ENCODE results near the gene GRAMD1B.

GRAMD1B gene

GRCh38 chr11:123573286-123573685 lies 143.2 kb downstream of the GRAMD1B start:
- no peak for DNase-seq

- DNase-seq: no peak
These were observed 145.4 kb downstream of the GRAMD1B start for GRCh38 chr11:123575441-123575840.

GRCh38 chr11:123576082-123576481 lies 146.0 kb downstream of the GRAMD1B start:
- DNase-seq: no peak

GRCh38 chr11:123576501-123576900 lies 146.4 kb downstream of the GRAMD1B start:
- DNase-seq: no peak

GRCh38 chr11:123577081-123577598 lies 147.1 kb downstream of the GRAMD1B start:
- peak; percentile 48 for DNase-seq

- no peak for DNase-seq
These were observed 148.9 kb downstream of the GRAMD1B start for GRCh38 chr11:123578778-123579481.

- no peak for DNase-seq
These were observed 149.4 kb downstream of the GRAMD1B start for GRCh38 chr11:123579482-123579812.

- no peak for DNase-seq
These were observed 150.1 kb downstream of the GRAMD1B start for GRCh38 chr11:123580137-123580536.

GRCh38 chr11:123580557-123581275 lies 150.6 kb downstream of the GRAMD1B start:
- DNase-seq: peak; percentile 28

GRCh38 chr11:123581651-123582399 lies 151.8 kb downstream of the GRAMD1B start:
- DNase-seq: no peak

- DNase-seq: no peak
These were observed 153.0 kb downstream of the GRAMD1B start for GRCh38 chr11:123582992-123583504.

GRCh38 chr11:123584186-123584585 lies 154.1 kb downstream of the GRAMD1B start:
- DNase-seq: no peak

GRCh38 chr11:123584737-123585136 lies 154.7 kb downstream of the GRAMD1B start:
- DNase-seq: no peak

- DNase-seq: no peak
These were observed 155.1 kb downstream of the GRAMD1B start for GRCh38 chr11:123585206-123585605.

GRCh38 chr11:123585706-123586105 lies 155.6 kb downstream of the GRAMD1B start:
- no peak for DNase-seq

- no peak for DNase-seq
These were observed 156.5 kb downstream of the GRAMD1B start for GRCh38 chr11:123586568-123586967.

- DNase-seq: peak; percentile 24
These were observed 157.0 kb downstream of the GRAMD1B start for GRCh38 chr11:123587044-123587443.

GRCh38 chr11:123587559-123587958 lies 157.5 kb downstream of the GRAMD1B start:
- DNase-seq: no peak

GRCh38 chr11:123588117-123588863 lies 158.2 kb downstream of the GRAMD1B start:
- DNase-seq: no peak

- no peak for DNase-seq
These were observed 158.8 kb downstream of the GRAMD1B start for GRCh38 chr11:123588864-123589262.

GRCh38 chr11:123590296-123590912 lies 160.3 kb downstream of the GRAMD1B start:
- DNase-seq: peak; percentile 5

- no peak for DNase-seq
These were observed 163.5 kb downstream of the GRAMD1B start for GRCh38 chr11:123593570-123593969.

All from fibroblast of skin of right biceps (primary cell).